Measurements from ENCODE around the gene CCL11.

Gene CCL11

DNA sequence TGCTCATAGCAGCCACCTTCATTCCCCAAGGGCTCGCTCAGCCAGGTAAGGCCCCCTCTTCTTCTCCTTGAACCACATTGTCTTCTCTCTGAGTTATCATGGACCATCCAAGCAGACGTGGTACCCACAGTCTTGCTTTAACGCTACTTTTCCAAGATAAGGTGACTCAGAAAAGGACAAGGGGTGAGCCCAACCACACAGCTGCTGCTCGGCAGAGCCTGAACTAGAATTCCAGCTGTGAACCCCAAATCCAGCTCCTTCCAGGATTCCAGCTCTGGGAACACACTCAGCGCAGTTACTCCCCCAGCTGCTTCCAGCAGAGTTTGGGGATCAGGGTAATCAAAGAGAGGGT lies 30.2 kb upstream of the CCL11 start:
- no peak for DNase-seq (ENCODE audit: low spot score)
- TF ChIP-seq, protein P1, sequence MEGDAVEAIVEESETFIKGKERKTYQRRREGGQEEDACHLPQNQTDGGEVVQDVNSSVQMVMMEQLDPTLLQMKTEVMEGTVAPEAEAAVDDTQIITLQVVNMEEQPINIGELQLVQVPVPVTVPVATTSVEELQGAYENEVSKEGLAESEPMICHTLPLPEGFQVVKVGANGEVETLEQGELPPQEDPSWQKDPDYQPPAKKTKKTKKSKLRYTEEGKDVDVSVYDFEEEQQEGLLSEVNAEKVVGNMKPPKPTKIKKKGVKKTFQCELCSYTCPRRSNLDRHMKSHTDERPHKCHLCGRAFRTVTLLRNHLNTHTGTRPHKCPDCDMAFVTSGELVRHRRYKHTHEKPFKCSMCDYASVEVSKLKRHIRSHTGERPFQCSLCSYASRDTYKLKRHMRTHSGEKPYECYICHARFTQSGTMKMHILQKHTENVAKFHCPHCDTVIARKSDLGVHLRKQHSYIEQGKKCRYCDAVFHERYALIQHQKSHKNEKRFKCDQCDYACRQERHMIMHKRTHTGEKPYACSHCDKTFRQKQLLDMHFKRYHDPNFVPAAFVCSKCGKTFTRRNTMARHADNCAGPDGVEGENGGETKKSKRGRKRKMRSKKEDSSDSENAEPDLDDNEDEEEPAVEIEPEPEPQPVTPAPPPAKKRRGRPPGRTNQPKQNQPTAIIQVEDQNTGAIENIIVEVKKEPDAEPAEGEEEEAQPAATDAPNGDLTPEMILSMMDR (IDR thresholded peaks at IDR 0.05; ENCODE audit: extremely low read depth, insufficient read depth, missing control alignments), result no peak
- in situ Hi-C loops (cut with MboI; ENCODE audit: low pct_unique_long_range_greater_than_20kb, low sequenced_read_pairs, unreplicated experiment), result no loop called here

DNA sequence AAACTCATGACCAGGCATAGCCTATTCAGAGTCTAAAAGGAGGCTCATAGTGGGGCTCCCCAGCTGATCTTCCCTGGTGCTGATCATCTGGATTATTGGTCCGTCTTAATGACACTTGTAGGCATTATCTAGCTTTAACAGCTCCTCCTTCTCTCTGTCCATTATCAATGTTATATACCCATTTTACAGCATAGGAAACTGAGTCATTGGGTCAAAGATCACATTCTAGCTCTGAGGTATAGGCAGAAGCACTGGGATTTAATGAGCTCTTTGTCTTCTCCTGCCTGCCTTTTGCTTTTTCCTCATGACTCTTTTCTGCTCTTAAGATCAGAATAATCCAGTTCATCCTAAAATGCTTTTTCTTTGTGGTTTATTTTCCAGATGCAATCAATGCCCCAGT lies 29.7 kb upstream of the CCL11 start:
- in situ Hi-C loops (cut with MboI; ENCODE audit: low pct_unique_long_range_greater_than_20kb, low sequenced_read_pairs, unreplicated experiment), result no loop called here
- DNase-seq (ENCODE audit: low spot score), result no peak
- TF ChIP-seq, protein P1 (IDR thresholded peaks at IDR 0.05; ENCODE audit: extremely low read depth, insufficient read depth, missing control alignments), result no peak

DNA sequence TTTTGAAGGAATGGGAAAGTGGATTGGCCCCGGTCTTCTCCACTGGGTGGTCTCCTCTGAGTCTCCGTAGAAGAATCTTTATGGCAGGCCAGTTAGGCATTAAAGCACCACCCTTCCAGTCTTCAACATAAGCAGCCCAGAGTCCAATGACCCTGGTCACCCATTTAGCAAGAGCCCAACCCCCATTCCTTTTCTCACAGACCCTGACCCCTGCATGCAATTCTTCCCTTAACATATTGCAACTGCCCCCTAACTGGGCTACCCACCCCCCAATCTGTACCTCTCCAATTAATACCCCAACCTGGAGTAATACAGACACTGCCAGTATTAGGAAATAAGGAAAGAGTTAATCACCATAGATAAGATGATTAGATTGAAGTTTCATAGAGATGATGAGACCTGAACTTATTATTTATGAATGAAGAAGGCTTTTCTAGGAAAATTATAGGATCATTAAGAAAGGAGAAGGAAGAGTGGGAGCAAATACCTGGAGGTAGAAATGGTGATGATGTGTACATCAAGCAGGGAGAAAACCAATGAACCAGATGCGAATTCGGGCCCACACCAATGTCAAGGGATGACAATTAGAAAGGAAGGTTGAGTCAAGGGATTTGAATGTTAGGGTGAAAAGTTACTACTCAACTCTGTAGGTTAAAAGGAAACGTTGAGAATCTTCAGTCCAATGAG lies 28.1 kb upstream of the CCL11 start:
- no peak for DNase-seq (ENCODE audit: low spot score)
- in situ Hi-C loops (cut with MboI; ENCODE audit: low pct_unique_long_range_greater_than_20kb, low sequenced_read_pairs, unreplicated experiment), result no loop called here
- TF ChIP-seq, protein P1 (IDR thresholded peaks at IDR 0.05; ENCODE audit: extremely low read depth, insufficient read depth, missing control alignments), result no peak

DNA sequence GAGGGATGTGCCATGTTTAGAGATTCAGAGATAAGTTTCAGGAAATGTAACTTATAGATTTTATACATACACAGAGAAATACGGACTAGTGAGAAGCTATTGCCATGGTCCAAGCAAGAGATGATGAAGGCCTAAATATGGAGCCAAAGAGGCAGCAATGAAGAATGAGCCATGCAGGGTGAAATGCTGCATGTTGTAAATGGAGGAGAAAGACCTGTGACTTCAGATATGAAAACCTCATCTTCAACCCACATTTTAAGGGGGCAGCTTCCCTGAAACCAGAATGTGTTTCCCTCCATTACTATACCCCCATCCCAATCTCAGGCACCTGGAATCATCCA lies 27.6 kb upstream of the CCL11 start:
- in situ Hi-C loops (cut with MboI; ENCODE audit: low pct_unique_long_range_greater_than_20kb, low sequenced_read_pairs, unreplicated experiment), result no loop called here

DNA sequence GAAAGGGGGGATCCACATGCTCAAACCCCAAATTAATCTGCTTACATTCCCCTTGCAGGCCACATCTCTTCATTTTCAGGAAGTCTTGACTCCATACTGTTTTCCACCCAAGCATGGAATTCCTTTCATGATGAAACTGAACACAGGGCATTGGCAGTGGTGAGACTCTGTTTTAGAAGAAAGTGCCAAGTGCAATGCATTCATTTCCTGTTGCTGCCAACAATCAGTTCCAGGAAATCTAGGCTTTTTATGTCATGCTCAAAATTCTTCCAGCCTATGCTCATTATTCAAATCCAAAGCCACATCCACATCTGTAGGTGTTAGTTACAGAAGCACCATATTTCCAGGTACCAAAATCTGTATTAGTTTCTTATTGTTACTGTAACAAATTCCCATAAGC lies 26.4 kb upstream of the CCL11 start:
- TF ChIP-seq, protein P1 (IDR thresholded peaks at IDR 0.05; ENCODE audit: extremely low read depth, insufficient read depth, missing control alignments), result no peak
- in situ Hi-C loops (cut with MboI; ENCODE audit: low pct_unique_long_range_greater_than_20kb, low sequenced_read_pairs, unreplicated experiment), result no loop called here
- DNase-seq (ENCODE audit: low spot score), result no peak

More for the DNA sequence above, 27.6 kb upstream of the CCL11 start:
- DNase-seq (ENCODE audit: low spot score), result no peak
- TF ChIP-seq, protein P1 (IDR thresholded peaks at IDR 0.05; ENCODE audit: extremely low read depth, insufficient read depth, missing control alignments), result no peak

DNA sequence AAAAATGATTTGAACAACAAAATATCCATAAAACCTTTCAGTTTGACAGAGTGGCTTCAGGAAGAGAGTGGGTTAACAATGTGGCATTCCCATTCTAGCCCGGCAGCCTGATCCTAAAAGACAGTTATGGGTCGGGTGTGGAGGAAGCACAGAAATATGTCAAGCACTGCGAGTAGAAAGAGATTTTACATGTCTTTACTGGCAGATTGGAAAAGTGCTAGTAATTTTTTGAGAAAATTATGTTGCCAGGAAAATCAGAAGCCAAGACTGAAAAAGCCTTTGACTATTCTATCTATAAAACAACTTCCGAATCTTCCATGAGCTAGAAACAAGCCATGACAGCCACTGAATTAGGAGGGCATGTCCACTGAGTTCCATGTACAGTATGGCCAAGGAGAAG lies 24.7 kb upstream of the CCL11 start:
- in situ Hi-C loops (cut with MboI; ENCODE audit: low pct_unique_long_range_greater_than_20kb, low sequenced_read_pairs, unreplicated experiment), result no loop called here

More for the DNA sequence above, 24.7 kb upstream of the CCL11 start:
- no peak for DNase-seq (ENCODE audit: low spot score)
- TF ChIP-seq, protein P1 (IDR thresholded peaks at IDR 0.05; ENCODE audit: extremely low read depth, insufficient read depth, missing control alignments), result no peak
